Activated naive CD4-positive, alpha-beta T cell treated with anti-CD3 and anti-CD28 coated beads, Interleukin-2, amount 10 ng/mL, durations not matched to agents 7 days and 5 days (primary cell): Measurements from ENCODE around the gene TLL1.

Source experiments
- CTCF ChIA-PET: fragments of 350-600 bp; sonication (Branson Sonifier 250); formaldehyde crosslinking; loops from one replicate; lab custom pipeline; 2021; ENCODE audit warnings: antibody characterized with exemption; lab: Charles Lee
- DNase-seq: peaks from one replicate; pipeline ENCODE4 v3.0.0-alpha.2; 2020
- H3K27ac Mint-ChIP-seq: one replicate; pipeline ENCODE4 v1.8.0; 2021; ENCODE audit warnings: mild to moderate bottlenecking, moderate library complexity, mixed read lengths
- H3K27me3 Mint-ChIP-seq: one replicate; pipeline ENCODE4 v1.8.0; 2021; ENCODE audit warnings: mild to moderate bottlenecking, mixed read lengths
- H3K36me3 Mint-ChIP-seq: one replicate; pipeline ENCODE4 v1.8.0; 2021; ENCODE audit warnings: mixed read lengths
- H3K4me1 Mint-ChIP-seq: one replicate; pipeline ENCODE4 v1.8.0; 2021; ENCODE audit warnings: mixed read lengths
- H3K4me3 Mint-ChIP-seq: one replicate; pipeline ENCODE4 v1.8.0; 2021; ENCODE audit warnings: mild to moderate bottlenecking, moderate library complexity, mixed read lengths
- H3K9me3 Mint-ChIP-seq: one replicate; pipeline ENCODE4 v1.8.0; 2021; ENCODE audit warnings: mixed read lengths

The TLL1 gene

GRCh38 chr4:166143227-166143626 lies 270.2 kb downstream of the TLL1 start:
- DNase-seq, result no peak
- no peak overlapping the region for H3K4me3 Mint-ChIP-seq
- no peaks in the 10 kb centered on the region for H3K4me1 Mint-ChIP-seq
- no peaks in the 10 kb centered on the region for H3K9me3 Mint-ChIP-seq
- no peaks in the 10 kb centered on the region for H3K27me3 Mint-ChIP-seq
- CTCF ChIA-PET, result no interaction called here
- no peak overlapping the region for H3K27ac Mint-ChIP-seq
- no peaks in the 10 kb centered on the region for H3K36me3 Mint-ChIP-seq

DNA sequence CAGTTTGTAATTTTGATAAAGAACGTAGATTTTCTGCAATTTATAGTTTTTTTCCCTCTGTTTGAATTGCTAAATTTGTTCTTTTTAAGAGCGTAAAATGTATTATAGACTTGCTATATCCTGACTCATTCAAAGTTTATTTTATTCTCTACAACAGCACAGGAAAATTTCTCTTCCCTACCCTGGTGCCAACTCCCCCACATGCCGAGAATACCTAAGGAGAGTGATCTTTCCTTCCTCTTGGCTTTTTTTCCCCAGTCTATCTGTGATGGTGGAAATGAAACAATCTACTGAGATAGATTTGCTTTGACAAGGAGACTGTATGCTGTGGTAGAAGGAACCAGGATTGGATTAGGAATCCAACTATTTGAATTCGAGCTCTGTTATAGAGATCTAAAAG lies 271.6 kb downstream of the TLL1 start:
- no peak for DNase-seq
- H3K36me3 Mint-ChIP-seq, result no peaks in the 10 kb centered on the region
- CTCF ChIA-PET, result no interaction called here

GRCh38 chr4:166146806-166147540 lies 273.9 kb downstream of the TLL1 start:
- CTCF ChIA-PET, result no interaction called here
- H3K4me1 Mint-ChIP-seq, result no peaks in the 10 kb centered on the region
- no peaks in the 10 kb centered on the region for H3K27me3 Mint-ChIP-seq
- H3K36me3 Mint-ChIP-seq, result no peaks in the 10 kb centered on the region
- no peaks in the 10 kb centered on the region for H3K9me3 Mint-ChIP-seq
- no peak overlapping the region for H3K4me3 Mint-ChIP-seq
- DNase-seq, result no peak
- no peak overlapping the region for H3K27ac Mint-ChIP-seq

More for the DNA sequence above, 271.6 kb downstream of the TLL1 start:
- Mint-ChIP-seq H3K4me3 (no peak overlapping the region), H3K4me1 (no peaks in the 10 kb centered on the region), H3K9me3 (no peaks in the 10 kb centered on the region), H3K27me3 (no peaks in the 10 kb centered on the region), H3K27ac (no peak overlapping the region)
